Stomach (tissue), 9 donors: ENCODE measurements around the gene NR6A1. TPM values are rescaled to one million over a fixed set of nuclear protein-coding genes. Genes with fewer than 3 reads are reported as not detected.

ENCODE experiments used
- DNase-seq, 2 donors: peaks; one replicate each; pipeline versions ENCODE4 v3.0.0 to v3.0.0-alpha.2; 2013 to 2019
- H3K27ac ChIP-seq, 5 donors: fragments of 200-600 bp in 4 of 5; sonication (generic) in 4 of 5; one replicate each; pipeline ENCODE4 v1.5.1; 2013 to 2019; ENCODE audit warnings: mild to moderate bottlenecking in 1 of 5, moderate library complexity in 1 of 5
- H3K27me3 ChIP-seq, 3 donors: fragments of 200-600 bp; sonication (generic); one replicate each; pipeline ENCODE4 v1.5.1; 2017 to 2019; ENCODE audit warnings: mixed run types in 1 of 3
- H3K36me3 ChIP-seq, 4 donors: fragments of 200-600 bp; sonication (generic); 1 replicate in 3 of 4; 2 replicates in 1 of 4; pipeline ENCODE4 v1.5.1; 2016 to 2019
- H3K4me1 ChIP-seq, 4 donors: fragments of 200-600 bp; sonication (generic); one replicate each; pipeline ENCODE4 v1.5.1; 2016 to 2019
- H3K4me3 ChIP-seq, 4 donors: fragments of 200-600 bp; sonication (generic) in 3 of 4; one replicate each; pipeline ENCODE4 v1.5.1; 2016 to 2019; ENCODE audit warnings: mild to moderate bottlenecking in 1 of 4
- H3K9me3 ChIP-seq, 4 donors: fragments of 200-600 bp; sonication (generic); one replicate each; pipeline ENCODE4 v1.5.1; 2016 to 2019
- EP300 ChIP-seq: sonication (generic); formaldehyde crosslinking; IDR thresholded peaks from one replicate; pipeline ENCODE4 v1.6.1; 2017; ENCODE audit warnings: antibody characterized with exemption
- POLR2A ChIP-seq, 4 donors: fragments of 450-650 bp; IDR thresholded peaks; one replicate each; pipeline ENCODE4 v1.6.1; 2016; ENCODE audit warnings: antibody characterized with exemption in 4 of 4, control low read depth in 2 of 4, mild to moderate bottlenecking in 1 of 4, moderate library complexity in 1 of 4
- POLR2AphosphoS5 ChIP-seq, 3 donors: sonication (generic); formaldehyde crosslinking; IDR thresholded peaks; one replicate each; pipeline ENCODE4 v1.6.1; 2016; ENCODE audit warnings: antibody characterized with exemption in 3 of 3
- WGBS, 5 donors: extraction: QIAGEN DNeasy Blood & Tissue Kit in 3 of 5; methylation state at CpG; one replicate each; pipeline versions ENCODE4 v1.1.5 to v1.1.7; 2013 to 2018; 5-methylcytosine and 5-hydroxymethylcytosine counted together
- intact Hi-C: fragments of 100-400 bp; cut with DNase I; formaldehyde crosslinking; loops from one replicate; pipeline ENCODE4 v1.15.1; 2023; ENCODE audit warnings: low total_unique reads
- polyA plus RNA-seq, 3 donors: library from polyadenylated mRNA; stranded (reverse); fragments of 200-250 nt; gene quantifications; one replicate each; pipeline ENCODE4 v1.2.3, GENCODE V29; 2013
- total RNA-seq, 5 donors: library from RNA; depleted of rRNA; stranded (reverse); fragments of >200 nt; gene quantifications; one replicate each; pipeline versions ENCODE4 v1.1.0 to v1.2.3, GENCODE V29; 2014 to 2016
- TF ChIP-seq, protein P1 (sequence below), 7 experiments: fragments of 450-650 bp in 4 of 7; fragments of 200-600 bp in 3 of 7; sonication (generic) in 3 of 7; IDR thresholded peaks; one replicate each; pipeline ENCODE4 v1.5.1; 2016 to 2019; ENCODE audit warnings: antibody characterized with exemption in 7 of 7, control low read depth in 2 of 7, mild to moderate bottlenecking in 1 of 7
- donor health status: healthy with polysubstance abuse.
- donor health status: Bipolar disorder and iron deficiency.
- donor health status: healthy.

NR6A1 gene
- total and polyA plus RNA-seq, 8 donors: 0.15 to 3.2 (median 1.5) TPM; not detected in 1

DNA sequence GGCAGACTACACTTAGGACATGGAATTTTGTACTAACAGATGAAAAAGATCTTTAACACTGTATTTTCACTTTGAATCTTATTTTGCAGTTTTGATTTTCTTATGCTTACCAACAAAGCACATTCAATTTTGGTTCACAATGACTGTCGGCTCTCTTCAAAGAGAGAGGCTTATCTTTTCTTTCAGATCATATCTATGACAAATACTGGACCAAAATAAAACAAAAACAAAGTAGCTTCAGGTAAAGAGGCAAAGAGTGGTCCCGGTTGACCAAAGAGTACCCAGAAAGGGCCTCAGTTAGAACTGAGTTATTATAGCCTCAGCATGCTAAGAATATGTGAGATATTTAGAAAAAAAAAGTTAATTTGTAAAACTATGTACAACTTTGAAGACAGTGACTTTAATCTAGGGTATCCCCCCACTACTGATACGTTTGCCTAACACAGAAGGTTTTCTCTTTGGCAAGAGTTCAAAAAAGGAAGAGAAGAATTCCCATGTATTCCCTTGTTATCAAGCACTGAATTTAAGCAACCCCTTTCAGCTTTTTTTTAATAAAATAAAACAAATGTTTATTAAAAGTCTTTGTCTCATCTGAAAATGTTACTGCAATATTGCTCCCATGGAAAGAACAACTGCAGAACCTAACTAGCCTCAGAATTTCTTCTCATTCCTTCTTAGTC lies 50.5 kb downstream of the NR6A1 start:
- Histone ChIP-seq H3K4me3 (no peak overlapping the region), H3K9me3 (no peaks in the 10 kb centered on the region), H3K27me3 (no peaks in the 10 kb centered on the region), H3K27ac (no peak overlapping the region), H3K4me1 (peaks cover 0 to 9% (median 0%) of the 10 kb centered on the region in 4 donors), H3K36me3 (no peaks in the 10 kb centered on the region)
- TF ChIP-seq EP300 (no peak), POLR2A (IDR thresholded peaks at IDR 0.05) (no peak), POLR2AphosphoS5 (IDR thresholded peaks at IDR 0.05) (no peak)
- TF ChIP-seq, protein P1, sequence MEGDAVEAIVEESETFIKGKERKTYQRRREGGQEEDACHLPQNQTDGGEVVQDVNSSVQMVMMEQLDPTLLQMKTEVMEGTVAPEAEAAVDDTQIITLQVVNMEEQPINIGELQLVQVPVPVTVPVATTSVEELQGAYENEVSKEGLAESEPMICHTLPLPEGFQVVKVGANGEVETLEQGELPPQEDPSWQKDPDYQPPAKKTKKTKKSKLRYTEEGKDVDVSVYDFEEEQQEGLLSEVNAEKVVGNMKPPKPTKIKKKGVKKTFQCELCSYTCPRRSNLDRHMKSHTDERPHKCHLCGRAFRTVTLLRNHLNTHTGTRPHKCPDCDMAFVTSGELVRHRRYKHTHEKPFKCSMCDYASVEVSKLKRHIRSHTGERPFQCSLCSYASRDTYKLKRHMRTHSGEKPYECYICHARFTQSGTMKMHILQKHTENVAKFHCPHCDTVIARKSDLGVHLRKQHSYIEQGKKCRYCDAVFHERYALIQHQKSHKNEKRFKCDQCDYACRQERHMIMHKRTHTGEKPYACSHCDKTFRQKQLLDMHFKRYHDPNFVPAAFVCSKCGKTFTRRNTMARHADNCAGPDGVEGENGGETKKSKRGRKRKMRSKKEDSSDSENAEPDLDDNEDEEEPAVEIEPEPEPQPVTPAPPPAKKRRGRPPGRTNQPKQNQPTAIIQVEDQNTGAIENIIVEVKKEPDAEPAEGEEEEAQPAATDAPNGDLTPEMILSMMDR (IDR thresholded peaks at IDR 0.05): no peak
- intact Hi-C loops: no loop called here
- DNase-seq: no peak
- WGBS, 5 donors: 46 to 66% (median 49%) methylated on average over 3 of the region's 3 CpGs

DNA sequence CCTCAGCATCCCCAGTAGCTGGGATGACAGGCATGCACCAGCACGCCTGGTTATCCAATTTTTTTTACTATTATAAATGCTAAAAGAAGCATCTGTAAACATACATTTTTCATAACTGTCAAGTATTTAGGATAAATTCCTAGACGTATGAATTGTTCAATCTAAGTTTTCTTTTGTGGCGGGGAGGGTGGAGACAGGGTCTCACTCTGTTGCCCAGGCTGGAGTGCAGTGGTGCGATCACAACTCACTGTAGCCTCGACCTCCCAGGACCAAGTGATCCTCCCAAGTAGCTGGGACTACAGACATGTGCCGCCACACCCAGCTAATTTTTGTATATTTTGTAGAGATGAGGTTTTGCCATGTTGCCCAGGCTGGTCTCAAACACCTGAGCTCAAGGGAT lies 52.2 kb downstream of the NR6A1 start:
- Histone ChIP-seq H3K27ac (no peak overlapping the region), H3K9me3 (no peaks in the 10 kb centered on the region), H3K36me3 (no peaks in the 10 kb centered on the region), H3K4me3 (no peak overlapping the region), H3K4me1 (no peaks in the 10 kb centered on the region), H3K27me3 (no peaks in the 10 kb centered on the region)
- WGBS, 5 donors: 88 to 96% (median 94%) methylated on average over 6 of the region's 6 CpGs
- DNase-seq: no peak
- TF ChIP-seq POLR2AphosphoS5 (IDR thresholded peaks at IDR 0.05): no peak
- TF ChIP-seq, protein P1 (IDR thresholded peaks at IDR 0.05): no peak
- intact Hi-C loops: no loop called here

DNA sequence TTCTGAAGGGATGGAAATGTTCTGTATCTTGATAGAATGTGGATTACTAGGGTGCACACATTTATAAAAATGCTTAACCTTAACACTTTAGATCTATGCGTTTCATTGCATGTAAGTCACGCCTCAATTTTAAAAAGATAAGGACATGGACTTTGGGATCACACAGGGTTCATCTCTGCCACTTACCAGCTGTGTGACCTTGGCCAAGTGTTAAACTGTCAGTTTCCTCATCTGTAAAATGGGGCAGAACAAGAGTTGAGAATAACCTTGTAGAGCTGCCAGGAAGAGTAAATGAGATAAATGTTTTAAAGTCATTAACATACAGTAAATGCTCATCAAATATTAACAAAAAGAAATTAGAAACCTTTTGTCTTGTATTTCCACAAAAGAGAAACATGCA lies 53.5 kb downstream of the NR6A1 start:
- 84 to 96% (median 92%) methylated on average over 2 of the region's 2 CpGs for WGBS, 5 donors
- Histone ChIP-seq H3K4me3 (no peak overlapping the region), H3K27me3 (no peaks in the 10 kb centered on the region), H3K27ac (no peak overlapping the region), H3K36me3 (no peaks in the 10 kb centered on the region), H3K9me3 (no peaks in the 10 kb centered on the region), H3K4me1 (no peaks in the 10 kb centered on the region)
- intact Hi-C loops: no loop called here
- TF ChIP-seq POLR2A (IDR thresholded peaks at IDR 0.05) (no peak), POLR2AphosphoS5 (IDR thresholded peaks at IDR 0.05) (no peak), EP300 (no peak)
- TF ChIP-seq, protein P1 (IDR thresholded peaks at IDR 0.05): no peak
- DNase-seq: no peak

DNA sequence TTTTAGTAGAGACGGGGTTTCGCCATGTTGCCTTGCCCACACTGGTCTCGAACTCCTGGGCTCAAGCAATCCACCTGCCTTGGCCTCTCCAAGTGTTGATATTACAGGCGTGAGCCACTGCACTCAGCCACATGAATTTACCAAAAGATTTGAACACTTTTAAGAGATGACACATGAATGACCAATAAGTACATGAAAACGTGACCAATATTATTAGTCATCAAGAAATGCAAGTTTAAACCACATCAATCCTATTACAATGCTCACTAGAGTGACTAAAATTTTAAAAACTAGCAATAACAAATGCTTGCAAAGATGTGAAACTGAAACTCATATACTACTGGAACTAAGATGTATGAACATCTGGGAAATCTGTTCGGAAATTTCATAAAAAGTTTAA lies 54.3 kb downstream of the NR6A1 start:
- Histone ChIP-seq H3K9me3 (no peaks in the 10 kb centered on the region), H3K4me3 (no peak overlapping the region), H3K27ac (no peak overlapping the region), H3K4me1 (peaks cover 0 to 5% (median 0%) of the 10 kb centered on the region in 4 donors), H3K36me3 (no peaks in the 10 kb centered on the region), H3K27me3 (no peaks in the 10 kb centered on the region)
- TF ChIP-seq EP300: no peak
- TF ChIP-seq POLR2A (IDR thresholded peaks at IDR 0.05): no peak
- TF ChIP-seq, protein P1 (IDR thresholded peaks at IDR 0.05): no peak
- no peak for TF ChIP-seq POLR2AphosphoS5 (IDR thresholded peaks at IDR 0.05)
- no peak for DNase-seq
- 77 to 88% (median 84%) methylated on average over 6 of the region's 6 CpGs for WGBS, 5 donors
- intact Hi-C loops: no loop called here
